Cardiac fibroblast (primary cell): ENCODE measurements around the gene FRA10AC1.

Experiments
- DNase-seq, 2 donors: peaks; one replicate each; pipeline versions ENCODE4 v3.0.0 to v3.0.0-alpha.2; 2010; ENCODE audit warnings: low read depth in 2 of 2
- H3K4me3 ChIP-seq, 2 donors: replicated peaks in 1 of 2; 1 replicate in 1 of 2; 2 replicates in 1 of 2; pipeline ENCODE4 v1.5.1; 2011; ENCODE audit warnings: low read depth in 2 of 2, low read length in 2 of 2, mild to moderate bottlenecking in 2 of 2, moderate library complexity in 1 of 2
- CTCF ChIP-seq: IDR thresholded peaks from one replicate; pipeline ENCODE4 v1.5.1; 2011; ENCODE audit warnings: low read depth, mild to moderate bottlenecking, low read length, inconsistent platforms

Gene FRA10AC1

DNA sequence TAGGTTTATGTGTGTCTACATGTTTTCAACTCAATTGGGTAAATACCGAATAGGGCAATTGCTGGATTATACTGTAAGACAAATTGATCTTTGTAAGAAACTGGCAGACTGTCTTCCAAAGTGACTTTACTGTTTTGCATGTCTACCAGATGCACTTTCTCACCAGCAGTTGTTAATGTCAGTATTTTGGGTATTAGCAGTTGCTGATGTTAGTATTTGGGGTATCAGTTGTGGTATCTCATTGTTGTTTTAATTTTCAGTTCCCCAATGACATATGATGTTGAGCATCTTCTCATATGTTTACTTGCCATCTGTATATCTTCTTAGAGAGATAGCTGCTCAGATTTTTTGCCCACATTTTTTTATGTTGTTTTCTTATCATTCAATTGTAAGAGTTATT, 79.5 kb downstream of the FRA10AC1 start:
- H3K4me3 ChIP-seq: no peak overlapping the region
- no peak for TF ChIP-seq CTCF
- no peak for DNase-seq

GRCh38 chr10:93620925-93621324, 81.5 kb downstream of the FRA10AC1 start:
- no peak overlapping the region for H3K4me3 ChIP-seq
- no peak for TF ChIP-seq CTCF
- no peak for DNase-seq
